Gastroesophageal sphincter (tissue), 4 donors: Measurements from ENCODE around the gene SMIM35. TPM values are rescaled to one million over a fixed set of nuclear protein-coding genes. Genes with fewer than 3 reads are reported as not detected.

ENCODE experiments used
- ATAC-seq: fragments of 150-250 bp; one replicate; pipeline ENCODE4 v1.9.1; 2016; ENCODE audit warnings: mild to moderate bottlenecking, moderate library complexity
- H3K27ac ChIP-seq, 4 donors: fragments of 200-600 bp; sonication (generic) in 3 of 4; 1 replicate in 3 of 4; 2 replicates in 1 of 4; pipeline ENCODE4 v1.5.1; 2016 to 2019
- H3K27me3 ChIP-seq: fragments of 200-600 bp; sonication (generic); one replicate; pipeline ENCODE4 v1.5.1; 2019
- H3K36me3 ChIP-seq, 2 donors: fragments of 200-600 bp; sonication (generic); one replicate each; pipeline ENCODE4 v1.5.1; 2019; ENCODE audit warnings: control low read depth in 1 of 2
- H3K4me1 ChIP-seq, 3 donors: fragments of 200-600 bp; sonication (generic); 1 replicate in 2 of 3; 2 replicates in 1 of 3; pipeline ENCODE4 v1.5.1; 2016 to 2019; ENCODE audit warnings: control low read depth in 2 of 3
- H3K4me3 ChIP-seq, 2 donors: fragments of 200-600 bp; sonication (generic); one replicate each; pipeline ENCODE4 v1.5.1; 2019; ENCODE audit warnings: mild to moderate bottlenecking in 1 of 2, moderate library complexity in 1 of 2
- H3K9me3 ChIP-seq, 3 donors: fragments of 200-600 bp; sonication (generic); one replicate each; pipeline ENCODE4 v1.5.1; 2017 to 2019; ENCODE audit warnings: control low read depth in 2 of 3
- EP300 ChIP-seq: sonication (generic); formaldehyde crosslinking; IDR thresholded peaks from one replicate; pipeline ENCODE4 v1.6.1; 2017; ENCODE audit warnings: antibody characterized with exemption, mild to moderate bottlenecking
- POLR2A ChIP-seq, 2 donors: fragments of 450-650 bp; IDR thresholded peaks; one replicate each; pipeline ENCODE4 v1.6.1; 2017; ENCODE audit warnings: antibody characterized with exemption in 2 of 2, mild to moderate bottlenecking in 2 of 2, moderate library complexity in 1 of 2
- POLR2AphosphoS5 ChIP-seq: sonication (generic); formaldehyde crosslinking; IDR thresholded peaks from one replicate; pipeline ENCODE4 v1.6.1; 2017; ENCODE audit warnings: antibody characterized with exemption
- WGBS, 2 donors: methylation state at CpG; one replicate each; pipeline ENCODE4 v1.1.5; 2018; ENCODE audit warnings: low coverage in 1 of 2; 5-methylcytosine and 5-hydroxymethylcytosine counted together
- total RNA-seq, 4 donors: library from RNA; depleted of rRNA; stranded (reverse); fragments of >200 nt; gene quantifications; one replicate each; pipeline ENCODE4 v1.1.0, GENCODE V29; 2016
- TF ChIP-seq, protein P1 (sequence below), 4 experiments: fragments of 200-600 bp in 2 of 4; fragments of 450-650 bp in 2 of 4; sonication (generic) in 1 of 4; IDR thresholded peaks; one replicate each; pipeline ENCODE4 v1.5.1; 2017 to 2019; ENCODE audit warnings: antibody characterized with exemption in 4 of 4, mild to moderate bottlenecking in 2 of 4, moderate library complexity in 2 of 4

SMIM35 gene
- total RNA-seq, 4 donors from 2014 or later: 0.13 TPM; not detected in 3

DNA sequence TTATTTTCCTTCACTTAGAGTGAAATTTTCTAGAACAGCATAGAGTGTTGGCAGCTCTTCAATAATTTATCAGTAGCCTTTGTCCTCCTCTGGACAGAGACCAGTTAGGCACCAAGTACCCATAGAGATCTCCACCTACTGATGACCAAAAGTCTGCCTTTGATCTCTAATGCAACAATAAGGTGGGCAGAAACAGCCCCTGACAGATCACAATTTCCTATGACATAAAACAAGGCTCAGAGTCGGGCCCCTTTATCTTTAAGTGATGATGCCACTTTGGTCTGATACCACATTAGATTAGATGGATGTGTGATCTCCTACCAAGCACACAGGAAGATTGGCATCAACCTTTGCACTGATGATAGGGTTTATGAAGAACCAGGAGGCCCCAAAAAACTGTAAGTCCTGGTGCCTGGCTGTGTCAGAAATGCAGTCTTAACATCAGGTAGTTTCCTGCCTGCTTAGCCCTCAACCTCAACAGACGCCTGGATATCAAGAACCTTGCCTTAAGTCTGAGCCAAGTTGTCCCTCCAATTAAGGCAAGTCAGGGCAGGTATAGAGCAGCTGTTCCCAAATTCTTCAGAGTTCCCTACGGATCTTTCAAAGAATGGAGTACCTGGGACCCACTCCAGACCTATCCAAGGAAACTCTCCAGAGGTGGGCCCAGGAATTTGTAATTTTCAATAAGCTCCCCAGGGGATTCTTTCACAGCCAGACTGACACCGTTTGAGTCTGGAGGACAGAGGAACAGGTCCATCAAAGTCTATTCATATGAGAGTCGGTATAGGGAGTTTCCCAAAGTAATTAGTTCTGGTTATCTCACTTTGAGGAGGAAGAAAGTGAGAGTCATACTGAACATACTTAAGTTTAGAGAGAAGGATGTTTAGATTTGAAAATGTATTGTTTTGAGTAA, 40.5 kb downstream of the SMIM35 start:
- WGBS, 2 donors: 22 to 68% methylated on average over 2 to 3 of the region's 5 CpGs
- Histone ChIP-seq H3K27me3 (peaks cover 11% of the 10 kb centered on the region), H3K4me3 (no peak overlapping the region), H3K36me3 (no peaks in the 10 kb centered on the region), H3K9me3 (no peaks in the 10 kb centered on the region), H3K27ac (no peak overlapping the region), H3K4me1 (no peaks in the 10 kb centered on the region)
- ATAC-seq: no peak
- no peak for TF ChIP-seq POLR2A (IDR thresholded peaks at IDR 0.05)
- TF ChIP-seq EP300: no peak
- TF ChIP-seq, protein P1, sequence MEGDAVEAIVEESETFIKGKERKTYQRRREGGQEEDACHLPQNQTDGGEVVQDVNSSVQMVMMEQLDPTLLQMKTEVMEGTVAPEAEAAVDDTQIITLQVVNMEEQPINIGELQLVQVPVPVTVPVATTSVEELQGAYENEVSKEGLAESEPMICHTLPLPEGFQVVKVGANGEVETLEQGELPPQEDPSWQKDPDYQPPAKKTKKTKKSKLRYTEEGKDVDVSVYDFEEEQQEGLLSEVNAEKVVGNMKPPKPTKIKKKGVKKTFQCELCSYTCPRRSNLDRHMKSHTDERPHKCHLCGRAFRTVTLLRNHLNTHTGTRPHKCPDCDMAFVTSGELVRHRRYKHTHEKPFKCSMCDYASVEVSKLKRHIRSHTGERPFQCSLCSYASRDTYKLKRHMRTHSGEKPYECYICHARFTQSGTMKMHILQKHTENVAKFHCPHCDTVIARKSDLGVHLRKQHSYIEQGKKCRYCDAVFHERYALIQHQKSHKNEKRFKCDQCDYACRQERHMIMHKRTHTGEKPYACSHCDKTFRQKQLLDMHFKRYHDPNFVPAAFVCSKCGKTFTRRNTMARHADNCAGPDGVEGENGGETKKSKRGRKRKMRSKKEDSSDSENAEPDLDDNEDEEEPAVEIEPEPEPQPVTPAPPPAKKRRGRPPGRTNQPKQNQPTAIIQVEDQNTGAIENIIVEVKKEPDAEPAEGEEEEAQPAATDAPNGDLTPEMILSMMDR (IDR thresholded peaks at IDR 0.05): no peak
- no peak for TF ChIP-seq POLR2AphosphoS5

DNA sequence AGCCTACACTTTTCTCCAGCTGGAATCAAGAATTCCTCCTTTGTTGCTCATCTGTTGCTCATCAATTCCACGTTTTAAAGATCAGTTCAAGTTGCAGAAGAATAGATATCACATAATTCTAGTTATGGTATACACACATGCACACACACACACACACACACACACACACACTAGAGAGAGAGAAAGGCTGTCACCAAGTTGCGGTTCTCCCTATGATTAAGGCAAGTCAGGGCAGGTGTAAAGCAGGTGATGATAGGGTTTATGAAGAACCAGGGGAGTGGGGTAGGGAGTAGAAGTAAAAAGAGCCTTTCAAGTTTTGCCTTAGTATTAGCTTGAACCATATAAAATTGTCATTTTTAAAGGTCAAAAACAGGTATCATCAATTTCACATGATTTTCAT, 41.6 kb downstream of the SMIM35 start:
- Histone ChIP-seq H3K27ac (no peak overlapping the region), H3K36me3 (no peaks in the 10 kb centered on the region), H3K27me3 (peaks cover 15% of the 10 kb centered on the region), H3K4me3 (no peak overlapping the region), H3K4me1 (no peaks in the 10 kb centered on the region), H3K9me3 (no peaks in the 10 kb centered on the region)
- 43 to 44% methylated on average over 1 to 2 of the region's 2 CpGs for WGBS, 2 donors
- TF ChIP-seq POLR2A (IDR thresholded peaks at IDR 0.05) (no peak), EP300 (no peak), POLR2AphosphoS5 (no peak)
- TF ChIP-seq, protein P1 (IDR thresholded peaks at IDR 0.05): no peak
- no peak for ATAC-seq

DNA sequence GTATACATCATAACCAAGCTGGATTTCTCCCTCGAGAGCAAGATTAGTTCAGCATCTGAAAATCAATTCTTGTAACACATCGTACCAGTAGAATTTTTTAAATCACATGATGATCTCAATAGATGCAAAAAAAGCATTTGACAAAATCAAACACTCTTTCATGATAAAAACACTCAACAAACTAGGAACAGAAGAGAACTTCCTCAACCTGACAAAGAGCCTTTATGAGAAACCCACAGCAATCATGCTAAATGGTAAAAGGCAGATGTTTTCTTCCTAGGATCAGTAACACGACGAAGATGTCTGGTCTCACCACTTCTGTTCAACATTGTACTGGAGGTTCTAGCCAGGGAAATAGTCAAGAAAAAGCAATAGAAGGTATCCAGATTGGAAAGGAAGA, 44.0 kb downstream of the SMIM35 start:
- no peaks in the 10 kb centered on the region for H3K9me3 ChIP-seq
- TF ChIP-seq, protein P1 (IDR thresholded peaks at IDR 0.05): no peak
- TF ChIP-seq POLR2A (IDR thresholded peaks at IDR 0.05) (no peak), POLR2AphosphoS5 (no peak), EP300 (no peak)
- no peaks in the 10 kb centered on the region for H3K4me1 ChIP-seq
- no peak for ATAC-seq
- peaks cover 32% of the 10 kb centered on the region for H3K27me3 ChIP-seq
- H3K36me3 ChIP-seq: no peaks in the 10 kb centered on the region
- H3K4me3 ChIP-seq: no peak overlapping the region
- no peak overlapping the region for H3K27ac ChIP-seq
- 67 to 70% methylated on average over 4 of the region's 4 CpGs for WGBS, 2 donors

DNA sequence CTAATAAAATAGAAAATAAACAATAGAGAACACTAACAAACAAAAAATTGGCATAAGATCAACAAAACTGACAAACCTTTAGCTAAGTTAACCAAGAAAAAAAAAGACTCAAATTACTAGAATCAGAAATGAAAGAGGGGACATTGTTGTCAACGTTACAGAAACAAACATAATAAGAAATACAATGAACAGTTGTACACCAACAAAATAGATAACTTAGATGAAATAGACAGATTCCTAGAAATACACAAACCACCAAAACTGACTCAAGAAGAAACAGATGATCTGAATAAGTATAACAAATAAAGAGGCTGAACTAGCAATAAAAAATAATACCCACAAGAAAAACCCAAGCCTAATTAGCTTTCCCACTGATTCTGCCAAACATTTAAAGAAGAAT, 44.6 kb downstream of the SMIM35 start:
- no peak overlapping the region for H3K4me3 ChIP-seq
- no peak for ATAC-seq
- no peaks in the 10 kb centered on the region for H3K36me3 ChIP-seq
- WGBS, 2 donors: 63 to 77% methylated on average over 1 of the region's 1 CpG
- no peaks in the 10 kb centered on the region for H3K9me3 ChIP-seq
- TF ChIP-seq, protein P1 (IDR thresholded peaks at IDR 0.05): no peak
- no peak for TF ChIP-seq EP300
- no peak for TF ChIP-seq POLR2AphosphoS5
- no peak for TF ChIP-seq POLR2A (IDR thresholded peaks at IDR 0.05)
- peaks cover 29% of the 10 kb centered on the region for H3K27me3 ChIP-seq
- no peak overlapping the region for H3K27ac ChIP-seq
- no peaks in the 10 kb centered on the region for H3K4me1 ChIP-seq

DNA sequence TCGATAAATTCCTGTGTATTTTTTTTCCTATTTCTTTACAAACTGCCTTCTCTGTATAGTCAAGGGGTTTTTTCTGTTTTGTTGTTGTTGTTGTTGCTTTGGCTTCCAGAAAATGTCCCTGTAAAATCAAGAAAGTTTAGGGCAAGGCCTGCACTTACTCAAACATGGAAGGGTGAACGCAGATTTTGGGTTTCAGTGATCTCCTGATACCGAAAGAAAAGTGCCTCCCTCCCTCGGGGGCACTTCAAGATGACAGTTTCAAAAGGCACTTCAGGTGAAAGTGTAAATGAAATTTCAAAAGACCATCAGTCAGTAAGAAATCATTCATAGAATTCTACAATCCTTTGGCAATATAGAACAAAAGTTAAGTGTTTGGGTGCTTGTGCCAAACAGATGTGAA, 53.3 kb downstream of the SMIM35 start:
- peaks cover 20% of the 10 kb centered on the region for H3K27me3 ChIP-seq
- TF ChIP-seq, protein P1 (IDR thresholded peaks at IDR 0.05): no peak
- no peak for TF ChIP-seq POLR2A (IDR thresholded peaks at IDR 0.05)
- no peak for TF ChIP-seq EP300
- no peak for TF ChIP-seq POLR2AphosphoS5
- no peak for ATAC-seq
- H3K36me3 ChIP-seq: no peaks in the 10 kb centered on the region
- no peak overlapping the region for H3K27ac ChIP-seq
- no peaks in the 10 kb centered on the region for H3K4me1 ChIP-seq
- no peaks in the 10 kb centered on the region for H3K9me3 ChIP-seq
- H3K4me3 ChIP-seq: no peak overlapping the region
- WGBS, 2 donors: 72 to 73% methylated on average over 3 to 4 of the region's 4 CpGs
